Measurements from ENCODE around the gene GAP43.

The GAP43 gene

DNA sequence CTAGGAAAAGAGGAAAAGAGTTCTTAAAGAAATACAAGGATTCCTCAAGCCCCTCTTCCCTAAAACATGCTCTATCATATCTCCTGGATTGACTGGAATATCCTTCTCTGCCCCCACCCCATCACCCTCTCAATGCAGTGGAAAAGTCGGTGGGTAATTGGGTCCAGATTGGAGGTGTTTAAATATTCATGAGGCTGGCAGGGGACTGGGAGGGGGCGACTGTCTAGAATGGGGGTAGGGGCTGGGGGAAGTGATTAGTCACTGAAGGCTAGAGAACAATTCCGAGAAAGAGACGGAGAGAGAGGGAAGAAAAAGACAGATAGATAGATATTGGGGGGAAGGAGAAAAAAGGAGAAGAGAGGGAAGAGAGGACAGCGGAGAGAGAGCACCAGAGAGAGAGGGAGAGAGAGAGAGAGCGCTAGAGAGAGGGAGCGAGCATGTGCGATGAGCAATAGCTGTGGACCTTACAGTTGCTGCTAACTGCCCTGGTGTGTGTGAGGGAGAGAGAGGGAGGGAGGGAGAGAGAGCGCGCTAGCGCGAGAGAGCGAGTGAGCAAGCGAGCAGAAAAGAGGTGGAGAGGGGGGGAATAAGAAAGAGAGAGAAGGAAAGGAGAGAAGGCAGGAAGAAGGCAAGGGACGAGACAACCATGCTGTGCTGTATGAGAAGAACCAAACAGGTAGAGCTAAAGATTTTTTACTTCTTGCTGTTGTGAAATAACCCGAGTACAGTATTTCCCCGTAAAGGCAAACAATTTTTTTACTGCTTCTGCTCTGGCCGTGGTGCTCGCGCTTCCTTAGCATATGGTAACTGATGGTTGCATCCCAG, at the start of gene GAP43:
Gene GAP43, plus strand, starts transcription at position 467 of the 825 bp plus-strand sequence. Its CDS starts 180 bp downstream, at position 647.
- H3K4me3 Mint-ChIP-seq, result peak within 1 kb of the TSS; percentile 57
- H3K9me3 Mint-ChIP-seq, result no peaks in the 10 kb centered on the region
- H3K27me3 Mint-ChIP-seq, result peaks cover 56% of the 10 kb centered on the region
- H3K4me1 Mint-ChIP-seq (ENCODE audit: low read depth), result peaks cover 10% of the 10 kb centered on the region
- H3K36me3 Mint-ChIP-seq (ENCODE audit: low read depth), result no peaks in the 10 kb centered on the region
- H3K27ac Mint-ChIP-seq, result peak within 1 kb of the TSS; percentile 70

DNA sequence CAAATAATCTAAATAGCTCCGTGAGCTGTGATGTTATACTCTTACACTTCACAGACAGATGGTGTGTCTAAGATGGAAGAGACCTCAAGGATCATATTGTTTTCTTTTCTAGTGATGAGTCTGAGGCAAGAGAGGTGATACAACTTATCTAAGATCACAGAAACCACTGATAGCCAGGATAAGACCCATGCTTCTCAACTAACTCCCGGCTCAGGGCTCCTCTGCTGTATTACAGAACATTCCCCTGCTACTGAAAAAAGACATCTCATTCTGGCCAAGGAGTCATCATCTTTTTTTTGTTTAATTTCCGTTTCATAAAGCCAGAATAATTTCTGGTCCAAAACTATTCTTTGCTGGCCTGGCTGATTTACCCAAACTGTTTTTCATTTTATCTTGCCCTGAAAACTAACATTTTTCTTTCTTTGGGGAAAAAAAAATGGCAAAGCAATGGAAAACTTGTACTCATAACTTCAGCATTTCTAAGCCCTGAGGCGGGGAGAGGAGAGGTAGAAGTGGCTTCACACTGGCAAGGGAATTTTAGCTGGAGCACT, 46.9 kb upstream of the GAP43 start:
- Mint-ChIP-seq H3K36me3 (ENCODE audit: low read depth) (no peaks in the 10 kb centered on the region), H3K4me3 (no peak overlapping the region), H3K27me3 (peaks cover 4% of the 10 kb centered on the region), H3K4me1 (ENCODE audit: low read depth) (no peaks in the 10 kb centered on the region), H3K9me3 (no peaks in the 10 kb centered on the region), H3K27ac (no peak overlapping the region)

- Mint-ChIP-seq H3K4me3 (no peak overlapping the region), H3K4me1 (ENCODE audit: low read depth) (no peaks in the 10 kb centered on the region), H3K27ac (no peak overlapping the region), H3K36me3 (ENCODE audit: low read depth) (no peaks in the 10 kb centered on the region), H3K9me3 (no peaks in the 10 kb centered on the region), H3K27me3 (peaks cover 4% of the 10 kb centered on the region)
Observed at GRCh38 chr3:115577000-115577399, 46.3 kb upstream of the GAP43 start.

GRCh38 chr3:115578331-115578730, 45.0 kb upstream of the GAP43 start:
- H3K27me3 Mint-ChIP-seq, result peaks cover 4% of the 10 kb centered on the region
- no peaks in the 10 kb centered on the region for H3K36me3 Mint-ChIP-seq (ENCODE audit: low read depth)
- H3K4me1 Mint-ChIP-seq (ENCODE audit: low read depth), result no peaks in the 10 kb centered on the region
- no peak overlapping the region for H3K4me3 Mint-ChIP-seq
- no peaks in the 10 kb centered on the region for H3K9me3 Mint-ChIP-seq
- no peak overlapping the region for H3K27ac Mint-ChIP-seq

- H3K4me1 Mint-ChIP-seq (ENCODE audit: low read depth), result no peaks in the 10 kb centered on the region
- H3K27ac Mint-ChIP-seq, result no peak overlapping the region
- H3K9me3 Mint-ChIP-seq, result no peaks in the 10 kb centered on the region
- H3K4me3 Mint-ChIP-seq, result no peak overlapping the region
- H3K36me3 Mint-ChIP-seq (ENCODE audit: low read depth), result no peaks in the 10 kb centered on the region
- peaks cover 7% of the 10 kb centered on the region for H3K27me3 Mint-ChIP-seq
Observed at GRCh38 chr3:115580566-115580965, 42.7 kb upstream of the GAP43 start.

- H3K27ac Mint-ChIP-seq, result no peak overlapping the region
- H3K4me1 Mint-ChIP-seq (ENCODE audit: low read depth), result no peaks in the 10 kb centered on the region
- H3K36me3 Mint-ChIP-seq (ENCODE audit: low read depth), result no peaks in the 10 kb centered on the region
- H3K9me3 Mint-ChIP-seq, result no peaks in the 10 kb centered on the region
- H3K4me3 Mint-ChIP-seq, result no peak overlapping the region
- H3K27me3 Mint-ChIP-seq, result peaks cover 10% of the 10 kb centered on the region
Observed at GRCh38 chr3:115581362-115582135, 41.8 kb upstream of the GAP43 start.

GRCh38 chr3:115588201-115589115, 34.9 kb upstream of the GAP43 start:
- H3K9me3 Mint-ChIP-seq, result peaks cover under 1% of the 10 kb centered on the region
- no peak overlapping the region for H3K4me3 Mint-ChIP-seq
- no peak overlapping the region for H3K27ac Mint-ChIP-seq
- peaks cover 16% of the 10 kb centered on the region for H3K27me3 Mint-ChIP-seq
- H3K4me1 Mint-ChIP-seq (ENCODE audit: low read depth), result no peaks in the 10 kb centered on the region
- H3K36me3 Mint-ChIP-seq (ENCODE audit: low read depth), result no peaks in the 10 kb centered on the region

- Mint-ChIP-seq H3K27me3 (peaks cover 13% of the 10 kb centered on the region), H3K9me3 (peaks cover 13% of the 10 kb centered on the region), H3K36me3 (ENCODE audit: low read depth) (no peaks in the 10 kb centered on the region)
Observed at GRCh38 chr3:115590873-115591272, 32.4 kb upstream of the GAP43 start.

GRCh38 chr3:115595611-115596275, 27.6 kb upstream of the GAP43 start:
- Mint-ChIP-seq H3K4me1 (ENCODE audit: low read depth) (no peaks in the 10 kb centered on the region), H3K9me3 (peaks cover 13% of the 10 kb centered on the region), H3K27ac (no peak overlapping the region), H3K4me3 (no peak overlapping the region), H3K36me3 (ENCODE audit: low read depth) (no peaks in the 10 kb centered on the region), H3K27me3 (peaks cover 12% of the 10 kb centered on the region)

More at GRCh38 chr3:115590873-115591272, 32.4 kb upstream of the GAP43 start:
- H3K27ac Mint-ChIP-seq, result no peak overlapping the region
- H3K4me1 Mint-ChIP-seq (ENCODE audit: low read depth), result no peaks in the 10 kb centered on the region
- H3K4me3 Mint-ChIP-seq, result no peak overlapping the region

- Mint-ChIP-seq H3K9me3 (peaks cover 13% of the 10 kb centered on the region), H3K27me3 (peaks cover 12% of the 10 kb centered on the region), H3K4me3 (no peak overlapping the region), H3K4me1 (ENCODE audit: low read depth) (no peaks in the 10 kb centered on the region), H3K27ac (no peak overlapping the region), H3K36me3 (ENCODE audit: low read depth) (no peaks in the 10 kb centered on the region)
Observed at GRCh38 chr3:115598216-115598615, 25.1 kb upstream of the GAP43 start.

DNA sequence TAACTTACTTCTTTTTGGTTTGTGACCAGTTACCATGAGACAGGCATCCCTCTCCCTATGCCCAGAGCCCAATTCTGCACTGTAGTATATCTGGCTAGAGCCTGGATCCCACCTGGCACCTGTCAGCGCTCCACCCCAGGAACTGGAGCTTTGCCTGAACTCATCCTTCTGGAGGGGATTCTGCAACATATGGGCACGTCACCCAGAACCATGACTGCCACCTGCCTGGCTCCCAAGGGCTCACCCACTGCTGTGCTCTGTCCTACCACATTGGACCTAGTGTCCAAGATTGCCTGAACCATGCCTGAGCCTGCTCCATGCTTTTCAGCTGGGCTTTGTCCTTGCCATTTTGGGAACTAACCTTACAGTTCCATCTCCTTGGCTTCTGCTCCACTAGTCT, 21.1 kb upstream of the GAP43 start:
- H3K4me3 Mint-ChIP-seq, result no peak overlapping the region
- H3K9me3 Mint-ChIP-seq, result no peaks in the 10 kb centered on the region
- no peaks in the 10 kb centered on the region for H3K4me1 Mint-ChIP-seq (ENCODE audit: low read depth)
- peaks cover 8% of the 10 kb centered on the region for H3K27me3 Mint-ChIP-seq
- H3K27ac Mint-ChIP-seq, result no peak overlapping the region
- H3K36me3 Mint-ChIP-seq (ENCODE audit: low read depth), result no peaks in the 10 kb centered on the region

DNA sequence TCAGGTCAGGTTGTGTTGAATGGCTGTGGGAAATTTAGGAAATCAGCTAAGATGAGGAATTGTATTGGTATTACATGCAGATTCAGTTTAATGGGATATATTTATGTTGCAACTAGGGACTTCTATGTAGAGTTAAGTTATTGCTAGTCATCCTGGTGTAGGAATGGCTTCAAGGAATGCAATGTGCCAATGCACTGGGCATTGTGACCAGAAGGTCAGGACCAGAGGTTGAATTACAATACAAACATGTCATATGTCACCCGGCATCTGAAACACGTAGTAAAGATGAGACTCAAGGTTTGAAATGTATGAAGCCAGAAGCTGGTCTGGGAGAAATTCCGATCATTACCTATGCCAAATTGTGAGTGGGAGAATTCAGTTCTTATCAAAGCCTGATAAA, 11.7 kb upstream of the GAP43 start:
- H3K36me3 Mint-ChIP-seq (ENCODE audit: low read depth), result no peaks in the 10 kb centered on the region
- no peak overlapping the region for H3K4me3 Mint-ChIP-seq
- no peak overlapping the region for H3K27ac Mint-ChIP-seq
- peaks cover 5% of the 10 kb centered on the region for H3K4me1 Mint-ChIP-seq (ENCODE audit: low read depth)
- no peaks in the 10 kb centered on the region for H3K9me3 Mint-ChIP-seq
- peaks cover 36% of the 10 kb centered on the region for H3K27me3 Mint-ChIP-seq

DNA sequence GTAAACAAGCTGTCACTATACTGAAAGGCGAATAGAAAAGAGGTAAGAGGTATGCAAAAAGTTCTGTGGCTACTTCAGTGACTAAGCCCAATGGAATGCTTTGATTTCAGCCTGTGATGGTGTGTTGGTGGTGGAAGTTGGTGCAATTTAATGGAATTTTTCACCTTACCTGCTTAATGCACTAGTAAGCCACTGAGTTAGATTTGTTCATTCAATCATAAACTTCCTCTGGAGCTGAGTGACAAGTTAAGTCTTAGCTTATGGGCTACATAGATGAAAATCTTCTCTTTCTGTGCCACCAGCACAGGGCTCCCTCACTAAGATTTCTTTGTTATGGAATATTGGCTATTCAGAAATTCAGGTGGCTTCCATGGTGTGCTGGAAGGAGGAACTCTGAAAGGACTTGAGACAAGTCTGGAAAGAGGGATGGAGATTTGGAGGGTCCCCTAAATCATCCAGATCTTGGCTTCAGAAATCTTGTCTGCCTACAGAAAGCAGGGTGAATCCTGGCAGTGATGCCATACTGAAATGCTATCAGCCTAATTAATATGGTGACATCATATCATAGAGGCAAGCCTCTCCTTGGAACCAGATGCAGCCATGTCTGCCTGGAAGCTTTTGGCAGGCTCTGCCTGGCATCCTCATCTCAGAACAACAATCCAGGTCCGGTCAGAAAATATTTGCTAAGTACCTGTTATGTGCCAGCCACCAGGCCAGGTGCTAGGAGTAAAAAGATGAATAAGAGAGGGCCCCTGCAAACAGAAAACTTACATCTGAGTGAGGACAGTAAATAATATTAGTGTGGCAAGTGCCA, 8.1 kb upstream of the GAP43 start:
- no peaks in the 10 kb centered on the region for H3K9me3 Mint-ChIP-seq
- no peaks in the 10 kb centered on the region for H3K36me3 Mint-ChIP-seq (ENCODE audit: low read depth)
- peaks cover 11% of the 10 kb centered on the region for H3K4me1 Mint-ChIP-seq (ENCODE audit: low read depth)
- H3K27me3 Mint-ChIP-seq, result peaks cover 29% of the 10 kb centered on the region
- no peak overlapping the region for H3K4me3 Mint-ChIP-seq
- no peak overlapping the region for H3K27ac Mint-ChIP-seq

Data from stimulated activated naive CD8-positive, alpha-beta T cell treated with anti-CD3 and anti-CD28 coated beads, Interleukin-15, Interleukin-2, amounts not matched to agents 100 ng/mL and 50 ng/mL, for 24 hours (primary cell).